Measurements from ENCODE around the gene TFB2M.
"Not testable (repeated sequence)": the region's sequence is repeated elsewhere in the genome, so short reads cannot be mapped to it uniquely, and the experiment has no call there.

- TF ChIP-seq CTCF (IDR thresholded peaks at IDR 0.05; ENCODE audit: insufficient read depth, low read length, poor library complexity, severe bottlenecking); EZH2phosphoT487 (conservative IDR thresholded peaks at IDR 0.05; ENCODE audit: low read length): not testable (repeated sequence)
Observed at GRCh38 chr1:246589919-246590318, 23.9 kb upstream of the TFB2M start.

All from SU-DHL-6 (cell line).